GM13977 (cell line): ENCODE measurements around the gene MRGPRX4.

Experiments used
- DNase-seq: peaks from one replicate; pipeline ENCODE4 v3.0.0; 2012; ENCODE audit warnings: low spot score
- in situ Hi-C: fragments of 300-500 bp; cut with MboI; formaldehyde crosslinking; loops from one replicate; pipeline ENCODE4 v1.12.0; 2022; ENCODE audit warnings: low sequenced_read_pairs, low pct_unique_long_range_greater_than_20kb, mixed read lengths, inconsistent platforms; ENCODE audit not compliant: unreplicated experiment
- TF ChIP-seq, protein P1 (sequence below): IDR thresholded peaks from 2 replicates; pipeline ENCODE4 v1.5.1; 2012; ENCODE audit warnings: mild to moderate bottlenecking, control low read depth; ENCODE audit not compliant: insufficient read depth; ENCODE audit errors: extremely low read depth, missing control alignments

The MRGPRX4 gene

DNA sequence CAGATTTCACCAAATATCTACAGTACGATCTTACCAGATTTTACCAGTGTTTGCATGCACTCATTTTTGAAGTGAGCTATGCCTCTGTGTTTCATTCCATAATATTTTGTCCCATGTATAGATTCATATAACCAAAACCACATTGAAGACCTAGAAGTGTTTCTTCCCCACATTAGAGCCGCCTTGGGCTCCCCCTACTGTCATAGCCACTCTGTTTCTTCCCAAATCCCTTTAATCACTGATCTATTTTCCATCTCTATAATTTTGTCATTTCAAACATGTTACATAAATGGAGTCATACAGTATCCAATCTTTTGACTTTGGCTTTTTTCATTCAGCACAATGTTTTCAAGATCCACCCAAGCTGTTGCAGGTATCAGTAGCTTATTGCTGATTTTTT, 27.6 kb upstream of the MRGPRX4 start:
- no peak for DNase-seq
- TF ChIP-seq, protein P1, sequence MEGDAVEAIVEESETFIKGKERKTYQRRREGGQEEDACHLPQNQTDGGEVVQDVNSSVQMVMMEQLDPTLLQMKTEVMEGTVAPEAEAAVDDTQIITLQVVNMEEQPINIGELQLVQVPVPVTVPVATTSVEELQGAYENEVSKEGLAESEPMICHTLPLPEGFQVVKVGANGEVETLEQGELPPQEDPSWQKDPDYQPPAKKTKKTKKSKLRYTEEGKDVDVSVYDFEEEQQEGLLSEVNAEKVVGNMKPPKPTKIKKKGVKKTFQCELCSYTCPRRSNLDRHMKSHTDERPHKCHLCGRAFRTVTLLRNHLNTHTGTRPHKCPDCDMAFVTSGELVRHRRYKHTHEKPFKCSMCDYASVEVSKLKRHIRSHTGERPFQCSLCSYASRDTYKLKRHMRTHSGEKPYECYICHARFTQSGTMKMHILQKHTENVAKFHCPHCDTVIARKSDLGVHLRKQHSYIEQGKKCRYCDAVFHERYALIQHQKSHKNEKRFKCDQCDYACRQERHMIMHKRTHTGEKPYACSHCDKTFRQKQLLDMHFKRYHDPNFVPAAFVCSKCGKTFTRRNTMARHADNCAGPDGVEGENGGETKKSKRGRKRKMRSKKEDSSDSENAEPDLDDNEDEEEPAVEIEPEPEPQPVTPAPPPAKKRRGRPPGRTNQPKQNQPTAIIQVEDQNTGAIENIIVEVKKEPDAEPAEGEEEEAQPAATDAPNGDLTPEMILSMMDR, result peak; percentile 10
- in situ Hi-C loops, result no loop called here

DNA sequence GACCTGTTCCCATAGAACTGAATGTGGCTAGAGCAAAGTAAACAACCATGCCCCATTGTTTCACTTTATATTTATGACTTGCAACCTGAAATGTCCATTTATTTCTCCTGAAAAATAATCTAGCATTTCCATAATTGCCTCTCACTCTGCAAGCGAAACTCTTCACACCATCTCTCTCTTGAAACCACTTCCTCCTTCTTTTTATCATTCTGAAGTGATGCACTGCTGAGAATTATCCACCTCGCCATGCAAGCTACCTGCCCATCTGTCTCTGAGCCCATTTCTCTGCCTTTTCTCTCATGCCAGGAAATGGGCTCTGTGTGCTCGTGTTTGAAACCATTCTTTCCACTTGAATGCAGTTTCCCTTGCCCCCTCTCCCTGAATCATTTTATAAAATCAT, 26.8 kb upstream of the MRGPRX4 start:
- DNase-seq, result no peak
- TF ChIP-seq, protein P1, result no peak
- in situ Hi-C loops, result no loop called here

DNA sequence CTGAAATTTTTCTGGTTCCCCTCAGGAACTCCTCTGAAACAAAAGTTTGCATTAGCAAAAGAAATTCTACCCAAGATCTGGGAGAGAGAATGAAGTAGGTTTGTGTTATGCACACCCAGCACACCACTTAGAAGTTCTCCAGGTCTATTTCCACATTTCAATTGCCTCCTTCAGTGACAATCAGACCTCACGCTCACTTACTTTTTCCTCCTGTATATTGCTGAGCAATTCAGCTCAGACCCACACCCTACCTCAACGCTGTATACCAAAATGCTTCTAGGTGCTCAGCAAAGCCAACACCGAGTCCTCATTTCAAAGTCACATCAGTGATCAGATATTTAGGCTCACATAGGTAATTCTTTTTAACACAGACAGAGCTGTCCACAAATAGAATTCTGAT, 21.1 kb upstream of the MRGPRX4 start:
- TF ChIP-seq, protein P1, result no peak
- in situ Hi-C loops, result no loop called here
- no peak for DNase-seq

DNA sequence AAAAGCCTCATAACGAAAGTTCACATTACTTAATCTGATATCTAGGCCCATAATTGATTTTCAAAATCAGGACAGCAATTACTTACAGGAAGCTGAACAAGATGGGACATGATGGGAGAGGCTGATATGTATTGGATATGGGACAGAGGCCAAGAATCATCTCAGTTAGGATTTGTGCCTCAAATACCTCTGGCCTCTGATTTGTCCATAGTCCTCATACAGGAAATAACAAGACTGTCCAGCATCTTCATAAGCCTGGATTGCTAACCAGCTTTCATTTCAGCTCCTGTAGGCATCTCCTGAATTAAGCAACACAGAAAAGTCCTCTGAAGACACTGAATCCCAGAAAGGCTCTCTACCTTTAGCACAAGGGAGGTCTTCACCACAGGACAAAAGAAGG, 4.3 kb upstream of the MRGPRX4 start:
- in situ Hi-C loops, result no loop called here
- TF ChIP-seq, protein P1, result no peak
- no peak for DNase-seq

DNA sequence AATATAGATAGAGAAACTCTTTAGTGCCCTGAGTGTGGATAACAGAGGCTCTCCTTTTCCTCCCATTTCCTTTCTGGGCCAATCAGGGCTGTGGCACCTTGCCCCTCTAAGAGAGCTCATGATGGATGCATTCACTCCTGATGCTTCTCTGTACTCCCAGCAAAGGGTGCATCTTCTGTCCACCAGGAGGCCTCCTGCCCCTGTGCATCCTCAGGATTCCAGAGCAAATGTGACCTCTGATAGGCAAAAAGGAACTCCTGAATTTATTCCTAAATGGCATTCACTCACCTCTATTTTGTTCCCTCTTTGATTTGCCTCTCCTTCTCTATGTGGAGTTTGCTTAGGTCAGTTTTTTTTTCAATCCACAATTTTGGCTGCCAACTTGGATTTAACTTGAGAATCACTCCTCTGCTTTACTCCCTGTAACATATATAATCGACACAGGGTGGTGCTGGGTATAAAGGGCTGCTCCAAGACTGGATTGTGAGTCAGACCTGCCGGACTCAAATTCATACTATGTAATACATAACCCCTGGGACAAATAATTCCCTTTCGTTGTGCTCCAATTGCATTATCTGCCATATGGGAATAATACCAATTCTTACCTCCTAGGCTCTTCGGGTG, 1.1 kb upstream of the MRGPRX4 start:
- in situ Hi-C loops, result no loop called here
- TF ChIP-seq, protein P1, result peak; percentile 55
- DNase-seq, result no peak

DNA sequence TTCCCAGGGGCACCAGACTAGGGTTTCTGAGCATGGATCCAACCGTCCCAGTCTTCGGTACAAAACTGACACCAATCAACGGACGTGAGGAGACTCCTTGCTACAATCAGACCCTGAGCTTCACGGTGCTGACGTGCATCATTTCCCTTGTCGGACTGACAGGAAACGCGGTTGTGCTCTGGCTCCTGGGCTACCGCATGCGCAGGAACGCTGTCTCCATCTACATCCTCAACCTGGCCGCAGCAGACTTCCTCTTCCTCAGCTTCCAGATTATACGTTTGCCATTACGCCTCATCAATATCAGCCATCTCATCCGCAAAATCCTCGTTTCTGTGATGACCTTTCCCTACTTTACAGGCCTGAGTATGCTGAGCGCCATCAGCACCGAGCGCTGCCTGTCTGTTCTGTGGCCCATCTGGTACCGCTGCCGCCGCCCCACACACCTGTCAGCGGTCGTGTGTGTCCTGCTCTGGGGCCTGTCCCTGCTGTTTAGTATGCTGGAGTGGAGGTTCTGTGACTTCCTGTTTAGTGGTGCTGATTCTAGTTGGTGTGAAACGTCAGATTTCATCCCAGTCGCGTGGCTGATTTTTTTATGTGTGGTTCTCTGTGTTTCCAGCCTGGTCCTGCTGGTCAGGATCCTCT, 709 bp downstream of the MRGPRX4 start:
- in situ Hi-C loops, result no loop called here
- TF ChIP-seq, protein P1, result no peak
- no peak for DNase-seq
